HepG2 (cell line): ENCODE data around the gene CCK. TPM values are rescaled to one million over a fixed set of nuclear protein-coding genes. Genes with fewer than 3 reads are reported as not detected.

ENCODE experiments used
- ATAC-seq: fragments of 200-7000 bp; cut with Tn5 transposase; 3 replicates; pipeline ENCODE4 v1.9.1; 2020; ENCODE audit warnings: mild to moderate bottlenecking, moderate library complexity
- BruUV-seq: library from RNA; stranded (reverse); fragments of 400-500 nt; replicated peaks from 2 replicates; lab custom pipeline; 2021; lab: Mats Ljungman, UMichigan
- CTCF ChIA-PET: fragments of 300-600 bp; formaldehyde crosslinking; extraction: SDS; loops from one replicate; lab custom pipeline; 2021; ENCODE audit warnings: low total read pairs, inconsistent platforms, low intra/inter-chr PET ratio; lab: Yijun Ruan, JAX
- POLR2A ChIA-PET: fragments of 350-600 bp; sonication (Branson Sonifier 250); formaldehyde crosslinking; loops from one replicate; lab custom pipeline; 2020; ENCODE audit warnings: antibody characterized with exemption, inconsistent platforms; lab: Yijun Ruan, JAX
- DNase-seq: peaks from one replicate; pipeline ENCODE4 v3.0.0-alpha.2; 2015; ENCODE audit warnings: low spot score
- FAIRE-seq: peaks from 3 replicates; lab custom pipeline; 2011; peaks lifted over from hg19 to GRCh38; lab: Jason Lieb, UNC
- H2AFZ ChIP-seq: one replicate; pipeline ENCODE4 v1.6.1; 2011; ENCODE audit warnings: low read length, inconsistent platforms
- H3K27ac ChIP-seq: fragments of 300-600 bp; 3 replicates; pipeline ENCODE4 v1.8.0; 2011; ENCODE audit warnings: mixed run types, mild to moderate bottlenecking, mixed read lengths, low read length, inconsistent platforms; ENCODE audit not compliant: insufficient read depth; ENCODE audit errors: extremely low read length
- H3K27me3 ChIP-seq, 2 experiments: fragments of 200-600 bp in 1 of 2; 2 replicates in 1 of 2; 3 replicates in 1 of 2; pipeline versions ENCODE4 v1.6.0 to v1.8.0; 2011; ENCODE audit warnings: low read length in 2 of 2, mild to moderate bottlenecking in 2 of 2, moderate library complexity in 2 of 2, inconsistent platforms in 1 of 2; ENCODE audit not compliant: insufficient read depth in 2 of 2, control insufficient read depth in 1 of 2
- H3K36me3 ChIP-seq, 2 experiments: fragments of 200-600 bp in 1 of 2; replicated peaks in 1 of 2; 2 replicates in 1 of 2; 3 replicates in 1 of 2; pipeline versions ENCODE4 v1.5.1 to v1.8.0; 2011; ENCODE audit warnings: low read length in 2 of 2, inconsistent platforms in 1 of 2; ENCODE audit not compliant: insufficient read depth in 2 of 2, control insufficient read depth in 1 of 2
- H3K4me1 ChIP-seq: 2 replicates; pipeline ENCODE4 v1.5.1; 2012; ENCODE audit warnings: low read length, inconsistent platforms; ENCODE audit not compliant: insufficient read depth
- H3K4me2 ChIP-seq: 2 replicates; pipeline ENCODE4 v1.6.0; 2011; ENCODE audit warnings: low read depth, low read length, inconsistent platforms
- H3K4me3 ChIP-seq, 3 experiments: fragments of 200-600 bp in 1 of 3; sonication (generic), shearing (Covaris generic) in 1 of 3; replicated peaks in 1 of 3; 2 replicates each; pipeline ENCODE4 v1.5.1; 2011 to 2016; ENCODE audit warnings: low read length in 3 of 3, inconsistent platforms in 2 of 3, low read depth in 2 of 3, mild to moderate bottlenecking in 2 of 3, control low read depth in 1 of 3, mixed read lengths in 1 of 3; ENCODE audit not compliant: insufficient read depth in 1 of 3
- H3K79me2 ChIP-seq: one replicate; pipeline ENCODE4 v1.6.1; 2011; ENCODE audit warnings: low read length, inconsistent platforms; ENCODE audit not compliant: insufficient read depth
- H3K9ac ChIP-seq: 2 replicates; pipeline ENCODE4 v1.6.0; 2011; ENCODE audit warnings: mild to moderate bottlenecking, low read depth, low read length, inconsistent platforms; ENCODE audit not compliant: insufficient read depth
- H3K9me3 ChIP-seq: 2 replicates; pipeline ENCODE4 v1.5.1; 2012; ENCODE audit warnings: mild to moderate bottlenecking, low read length
- H4K20me1 ChIP-seq: 2 replicates; pipeline ENCODE4 v1.6.0; 2011; ENCODE audit warnings: inconsistent platforms, mild to moderate bottlenecking, low read length, moderate library complexity; ENCODE audit not compliant: insufficient read depth
- RFX5 ChIP-seq: IDR thresholded peaks from 2 replicates; pipeline ENCODE4 v1.6.1; 2011; ENCODE audit warnings: low read depth, low read length, improper control_type of control experiment
- YY1 ChIP-seq: IDR thresholded peaks from 2 replicates; pipeline ENCODE4 v1.6.1; 2011; ENCODE audit warnings: low read length, low read depth, moderate library complexity, mild to moderate bottlenecking; ENCODE audit not compliant: insufficient read depth, insufficient replicate concordance
- ZNF577 ChIP-seq: sonication (generic); formaldehyde crosslinking; IDR thresholded peaks from 2 replicates; pipeline ENCODE4 v1.4.0; 2020; ENCODE audit warnings: mild to moderate bottlenecking, low read depth, missing genetic modification reagents, borderline replicate concordance
- whole genome bisulfite sequencing: methylation state at CpG from one replicate; pipeline ENCODE4 v1.1.6; 2017; ENCODE audit warnings: low lambda C conversion rate; 5-methylcytosine and 5-hydroxymethylcytosine counted together
- in situ Hi-C: cut with HindIII; loops from 2 replicates; pipeline ENCODE4 v1.10.0; 2017; ENCODE audit warnings: low pct_unique_long_range_greater_than_20kb; ENCODE audit not compliant: extremely low pct_ligation_motif_present
- intact Hi-C: fragments of 100-400 bp; cut with micrococcal nuclease; formaldehyde crosslinking; loops from one replicate; pipeline ENCODE4 v1.10.0; 2022; ENCODE audit not compliant: unreplicated experiment
- polyA plus RNA-seq, 8 experiments: library from polyadenylated mRNA; depleted of rRNA in 3 of 8; stranded (reverse) in 7 of 8; unstranded in 1 of 8; fragments of >200 nt; fragmentation: Illumina TruSeq in 4 of 8; extraction: Trizol in 4 of 8; gene quantifications; 2 replicates each; pipeline versions ENCODE4 v1.2.1 to v1.2.3, GENCODE V29; 2011 to 2016; ENCODE audit warnings: low read depth in 4 of 8, missing spikeins in 1 of 8, mixed read lengths in 1 of 8; ENCODE audit not compliant: insufficient read depth in 1 of 8
- small RNA-seq, 3 experiments: library from RNA; depleted of rRNA; stranded (forward); fragments of <200 nt; gene quantifications; one replicate each; pipeline ENCODE3, GENCODE V24; 2012; ENCODE audit warnings: low read depth in 2 of 3, low replicate concordance in 1 of 3; ENCODE audit not compliant: insufficient read length in 3 of 3, insufficient read depth in 2 of 3
- total RNA-seq, 5 experiments: library from RNA; depleted of rRNA; stranded (reverse); fragments of >200 nt; fragmentation: Illumina TruSeq; extraction: Trizol; gene quantifications; 2 replicates each; pipeline ENCODE4 v1.2.3, GENCODE V29; 2016; ENCODE audit warnings: low read depth in 1 of 5

The CCK gene
- total and polyA plus RNA-seq, 2 of the 13 experiments (the other 11 are each of a cell fraction or from before 2014, with no cell fraction given), result not detected

DNA sequence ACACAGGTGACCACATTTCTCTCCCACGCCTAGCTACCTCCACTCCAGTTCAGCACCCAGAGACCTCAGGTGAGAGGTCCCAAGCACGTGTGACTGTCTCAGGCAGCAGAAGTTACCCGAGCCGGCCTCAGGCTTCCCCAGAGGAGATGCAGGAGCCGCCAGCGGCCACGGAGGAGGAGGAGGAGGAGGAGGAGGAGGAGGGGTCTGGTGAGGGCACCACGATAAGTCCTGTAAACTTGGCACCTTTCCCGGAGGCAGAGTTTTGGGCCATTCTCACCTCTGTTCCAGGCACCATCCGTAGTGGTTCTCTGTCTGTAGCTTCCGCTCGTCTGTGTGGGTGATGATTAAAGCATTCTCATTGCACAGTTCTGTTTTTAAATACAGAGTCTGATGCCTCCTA is 56.1 kb downstream of the CCK start:
- Histone ChIP-seq H3K4me2 (no peak overlapping the region), H3K27me3 (no peaks in the 10 kb centered on the region), H3K4me1 (0 out of 2 replicates have a peak, but pooled peaks cover 11% of the 10 kb centered on the region), H3K36me3 (peaks cover 37 to 67% of the 10 kb centered on the region in 2 experiments), H3K79me2 (no peaks in the 10 kb centered on the region), H2AFZ (no peak overlapping the region), H3K27ac (no peak overlapping the region), H3K9ac (no peak overlapping the region), H3K9me3 (no peaks in the 10 kb centered on the region), H3K4me3 (no peak overlapping the region), H4K20me1 (no peaks in the 10 kb centered on the region)
- CTCF ChIA-PET, result no interaction called here
- ATAC-seq (no peak), FAIRE-seq (no peak), DNase-seq (no peak)
- BruUV-seq, result no TSS peak
- TF ChIP-seq ZNF577, result no peak
- no peak for TF ChIP-seq RFX5
- no peak for TF ChIP-seq YY1
- POLR2A ChIA-PET, result no interaction called here
- intact Hi-C loops (no loop called here), in situ Hi-C loops (no loop called here)
- WGBS, result 93% methylated on average over 12 of the region's 12 CpGs

Small RNA genes within 50 kb of the gene (small RNA-seq; reads per million reads assigned to genes)
- 0 reads per million in 3 experiments for gene RNU4-78P

Other genes starting within 250 kb of the CCK start
- gene TRAK1, start 174.8 kb downstream of the CCK start, total RNA-seq (2016; rRNA removed; fragmentation: Illumina TruSeq; extraction: Trizol), result 20.5 and 22.8 TPM in 2 replicates
- 40.8 and 46.6 TPM in 2 replicates for gene TRAK1, start 174.8 kb downstream of the CCK start, polyA plus RNA-seq (2011; rRNA removed)
- gene LYZL4, start 144.4 kb upstream of the CCK start, total RNA-seq (2016; rRNA removed; fragmentation: Illumina TruSeq; extraction: Trizol), result not detected in 2 replicates
- gene LYZL4, start 144.4 kb upstream of the CCK start, polyA plus RNA-seq (2011; rRNA removed), result not detected in 2 replicates
- 0.04 TPM in 1 of 2 replicates, not detected in the other for gene VIPR1, start 236.5 kb upstream of the CCK start, total RNA-seq (2016; rRNA removed; fragmentation: Illumina TruSeq; extraction: Trizol)
- gene VIPR1, start 236.5 kb upstream of the CCK start, polyA plus RNA-seq (2011; rRNA removed), result 0.07 and 0.11 TPM in 2 replicates